HG03520 (cell line): ENCODE data around the gene ACOXL.

Experiments
- ATAC-seq: cut with Tn5 transposase; IDR thresholded peaks from one replicate; pipeline ENCODE4 v1.9.1; 2021; ENCODE audit warnings: mild to moderate bottlenecking, moderate library complexity; ENCODE audit not compliant: unreplicated experiment

The ACOXL gene

DNA sequence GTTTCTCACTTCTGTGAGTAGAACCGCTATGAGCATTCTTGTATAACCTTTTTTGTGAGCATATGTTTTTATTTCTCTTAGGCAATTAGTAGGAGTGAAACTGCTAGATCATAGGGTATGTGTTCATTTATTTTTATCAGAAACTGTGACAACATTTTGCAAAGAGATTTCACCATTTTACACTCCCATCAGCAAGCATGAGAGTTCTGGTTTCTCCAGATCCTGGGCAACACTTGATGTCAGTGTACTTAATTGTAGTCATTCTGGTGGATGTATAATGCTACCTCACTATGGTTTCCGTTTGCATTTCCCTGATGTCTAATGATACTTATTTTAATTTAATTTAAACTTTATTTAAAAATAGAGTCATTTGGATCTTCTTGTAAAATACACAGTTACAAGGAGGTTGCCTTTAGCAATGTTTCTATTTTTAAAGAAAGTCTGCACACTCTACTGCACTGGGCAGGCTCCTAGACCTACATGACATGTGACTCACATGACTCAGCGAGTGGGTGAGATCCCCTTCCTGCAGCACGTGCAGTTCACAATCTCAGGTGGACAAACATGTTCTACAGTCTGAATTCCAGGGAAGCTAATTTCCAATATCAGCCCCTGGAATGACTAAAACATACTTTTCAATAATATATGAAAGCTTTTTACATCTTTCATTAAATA lies 261.3 kb downstream of the ACOXL start:
- ATAC-seq = no peak

DNA sequence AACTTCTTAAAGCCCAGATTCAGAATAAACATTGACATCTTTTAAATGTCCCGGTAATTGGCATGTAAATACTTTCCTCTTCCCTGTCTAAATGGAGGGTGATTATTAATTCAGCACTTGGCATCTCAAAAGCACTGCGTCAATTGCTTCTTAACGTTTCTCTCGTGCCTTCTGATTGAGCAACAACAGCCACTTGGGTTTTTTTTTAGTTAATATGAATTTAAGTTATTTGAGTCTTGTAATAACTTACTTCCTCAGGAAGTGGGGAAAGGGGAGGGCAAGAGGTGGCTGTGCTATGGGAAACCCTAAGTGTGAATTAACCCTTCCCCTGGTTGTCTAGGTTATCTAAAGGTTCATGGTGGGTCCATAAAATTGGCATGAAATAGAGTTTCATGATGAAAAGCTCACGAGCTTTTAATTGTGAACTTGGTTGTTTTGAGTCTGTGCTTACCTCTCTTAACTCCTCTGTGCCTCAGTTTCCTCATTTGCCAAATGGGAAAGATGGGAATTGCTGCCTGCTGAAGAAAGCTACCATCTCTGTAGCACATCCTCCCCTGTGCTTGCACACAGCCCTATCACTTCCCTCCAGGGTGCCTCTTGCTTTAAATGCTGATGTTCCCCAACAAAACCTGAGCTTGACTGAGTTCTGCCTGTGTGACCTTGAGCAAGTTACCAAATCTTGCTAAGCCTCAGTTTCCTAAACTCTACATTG lies 262.0 kb downstream of the ACOXL start:
- ATAC-seq = no peak

DNA sequence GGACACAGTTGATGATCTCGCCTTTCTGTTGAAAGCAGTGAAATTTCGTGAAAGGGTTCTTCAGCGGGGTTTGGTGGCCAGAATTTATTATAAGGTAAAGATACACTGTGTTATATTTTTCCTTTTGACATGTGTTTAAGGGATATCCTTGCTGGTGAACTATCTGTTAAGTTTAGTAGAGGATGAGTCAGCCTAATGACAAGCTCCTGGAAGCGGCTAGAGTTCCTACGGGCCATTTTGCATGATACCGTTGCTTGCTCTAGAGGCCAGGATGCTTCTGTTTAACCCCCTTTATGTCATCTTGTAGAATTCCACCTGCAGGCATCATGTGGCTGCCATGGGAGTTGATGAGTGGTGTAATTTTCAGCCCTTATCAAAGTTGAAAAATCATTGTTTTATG lies 263.5 kb downstream of the ACOXL start:
- ATAC-seq = no peak

DNA sequence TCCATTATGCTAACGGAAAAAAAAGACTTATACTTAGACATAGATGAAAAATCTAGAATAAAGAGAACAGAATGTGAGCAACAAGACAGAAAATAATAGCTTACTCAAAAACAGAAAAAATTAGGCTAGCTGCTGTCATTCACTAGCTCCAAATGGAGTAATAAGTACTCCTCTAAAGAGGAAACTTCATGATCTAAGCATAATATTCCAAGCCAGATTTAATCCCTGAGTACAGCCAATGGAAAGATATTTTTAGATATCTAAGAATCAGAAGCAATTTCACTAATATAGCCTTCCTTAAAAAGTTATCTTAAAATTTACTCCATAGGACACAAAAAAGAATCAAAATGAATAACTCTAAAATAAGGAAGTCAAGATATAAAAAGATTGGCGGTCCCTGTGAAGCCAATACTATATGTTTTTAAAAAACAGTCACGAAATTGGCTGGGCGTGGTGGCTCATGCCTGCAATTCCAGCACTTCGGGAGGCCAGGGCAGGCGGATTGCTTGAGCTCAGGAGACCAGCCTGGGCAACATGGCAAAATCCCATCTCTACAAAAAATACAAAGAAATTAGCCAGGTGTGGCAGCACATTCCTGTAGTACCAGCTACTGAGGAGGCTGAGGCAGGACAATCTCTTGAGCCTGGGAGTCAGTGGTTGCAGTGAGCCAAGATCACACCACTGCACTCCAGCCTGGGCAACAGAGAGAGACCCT lies 265.1 kb downstream of the ACOXL start:
- ATAC-seq = no peak

GRCh38 chr2:110998311-110998710 lies 265.9 kb downstream of the ACOXL start:
- no peak for ATAC-seq

GRCh38 chr2:110999626-111000025 lies 267.3 kb downstream of the ACOXL start:
- ATAC-seq = no peak

- ATAC-seq = no peak
These were observed 272.9 kb downstream of the ACOXL start for GRCh38 chr2:111005307-111005706.

DNA sequence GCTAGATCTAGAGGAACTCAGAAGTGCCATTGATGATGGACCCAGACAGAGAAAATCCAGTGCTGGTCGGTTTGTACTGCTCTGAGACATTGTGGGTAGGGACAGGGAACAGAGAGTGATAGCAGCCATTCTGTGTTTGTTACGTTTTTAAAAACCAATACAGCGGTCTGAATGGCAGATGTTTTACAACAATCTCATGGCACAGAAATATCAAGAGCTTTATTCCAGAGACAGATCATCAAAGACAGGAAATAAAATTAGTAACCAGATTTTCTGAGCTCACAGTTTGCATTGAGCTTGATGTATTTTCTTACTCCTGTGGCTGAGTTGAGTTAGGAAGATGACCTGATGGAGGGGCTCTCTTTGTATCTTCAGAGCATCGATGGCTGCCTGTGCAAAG lies 273.4 kb downstream of the ACOXL start:
- ATAC-seq = no peak

DNA sequence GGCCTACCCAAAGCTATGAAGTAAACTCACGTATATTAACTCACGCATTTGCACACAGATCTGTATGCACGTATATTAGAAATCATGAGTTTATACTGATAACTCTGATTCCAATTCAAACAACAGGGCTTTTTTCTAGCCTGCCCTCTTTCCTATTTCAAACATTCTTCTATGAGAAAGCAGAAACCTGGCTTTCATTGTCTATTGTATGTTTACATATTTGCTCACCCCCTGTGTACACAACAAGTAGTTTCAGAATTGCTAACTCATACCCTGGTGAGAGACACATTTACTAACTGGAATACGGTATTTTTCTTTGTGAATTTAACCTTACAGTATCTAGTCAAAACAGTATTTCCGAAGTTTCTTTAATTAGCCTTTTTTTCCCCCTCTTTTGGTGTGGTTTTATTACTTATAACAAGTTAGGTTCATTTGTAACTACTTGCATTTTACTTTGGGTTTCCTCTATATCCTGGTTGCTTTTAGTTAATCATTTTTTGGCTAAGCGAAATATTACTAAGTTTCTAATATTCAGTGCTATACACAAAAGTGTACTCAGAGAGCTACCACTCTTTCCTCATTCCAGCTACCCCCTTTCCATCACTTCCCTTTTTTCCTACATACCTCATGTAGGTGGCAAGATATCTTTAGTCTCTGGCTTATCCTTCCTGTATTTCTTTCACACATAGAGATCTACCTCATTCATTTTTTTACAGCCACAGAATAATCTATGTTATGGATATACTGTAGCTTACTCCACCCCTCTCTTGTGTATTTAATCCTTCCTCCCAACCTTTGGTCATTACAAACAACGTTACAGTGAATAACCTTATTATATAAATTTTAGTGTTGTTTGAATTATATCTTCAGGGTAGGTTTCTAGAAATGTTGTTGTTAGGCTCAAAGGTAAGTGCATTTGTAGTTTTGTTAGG lies 275.6 kb downstream of the ACOXL start:
- no peak for ATAC-seq

GRCh38 chr2:111011218-111011617 lies 278.8 kb downstream of the ACOXL start:
- ATAC-seq = no peak

DNA sequence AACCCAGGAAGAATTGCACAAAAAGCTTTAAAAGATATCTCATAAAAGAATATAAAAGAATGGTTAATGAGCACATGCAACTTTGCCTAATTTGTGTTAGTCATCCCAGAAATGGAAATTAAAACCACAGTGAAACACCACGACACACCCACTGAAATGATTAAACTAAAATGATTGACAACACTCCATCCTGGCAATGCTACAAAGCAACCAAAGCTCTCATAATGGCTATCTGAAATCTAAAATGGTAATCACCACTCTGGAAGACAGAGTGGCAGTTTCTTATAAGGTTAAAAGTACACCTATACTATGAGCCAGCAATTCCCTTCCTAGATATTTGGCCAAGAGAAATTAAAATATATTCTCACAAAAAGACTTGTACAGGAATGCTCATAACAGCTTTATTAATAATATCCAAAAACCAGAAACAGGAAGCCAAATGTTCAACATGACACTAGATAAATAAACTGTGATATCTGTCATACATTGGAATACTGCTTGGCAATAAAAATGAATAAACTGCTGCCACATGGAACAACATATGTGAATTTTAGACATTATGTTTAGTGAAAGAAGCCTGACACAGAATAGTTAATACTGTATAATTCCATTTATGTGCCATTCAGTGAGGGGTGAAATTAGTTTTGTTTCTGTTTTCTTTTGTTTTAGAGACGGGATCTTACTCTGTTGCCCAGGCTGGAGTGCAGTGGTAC lies 283.1 kb downstream of the ACOXL start:
- ATAC-seq = no peak

- ATAC-seq = no peak
These were observed 284.8 kb downstream of the ACOXL start for GRCh38 chr2:111017034-111017622.

DNA sequence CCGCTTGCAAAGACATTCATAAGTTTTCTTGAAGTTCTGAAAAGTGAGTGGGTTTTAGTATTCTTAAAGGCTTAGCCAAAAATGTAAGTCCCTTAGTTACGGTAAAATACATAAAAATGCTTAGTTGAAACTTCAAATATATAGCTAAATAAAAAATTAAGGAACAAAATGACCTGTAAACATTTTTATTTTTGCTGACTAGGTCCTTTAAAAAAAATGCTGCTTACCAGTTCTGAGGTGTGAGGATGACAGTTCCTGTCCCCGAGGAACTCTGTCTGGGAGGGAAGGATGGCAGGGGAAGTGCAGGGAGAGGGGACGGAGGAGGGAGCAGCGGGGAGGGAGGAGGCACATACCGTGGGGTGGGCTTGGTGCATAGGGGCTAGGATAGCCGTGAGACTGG lies 285.5 kb downstream of the ACOXL start:
- no peak for ATAC-seq

DNA sequence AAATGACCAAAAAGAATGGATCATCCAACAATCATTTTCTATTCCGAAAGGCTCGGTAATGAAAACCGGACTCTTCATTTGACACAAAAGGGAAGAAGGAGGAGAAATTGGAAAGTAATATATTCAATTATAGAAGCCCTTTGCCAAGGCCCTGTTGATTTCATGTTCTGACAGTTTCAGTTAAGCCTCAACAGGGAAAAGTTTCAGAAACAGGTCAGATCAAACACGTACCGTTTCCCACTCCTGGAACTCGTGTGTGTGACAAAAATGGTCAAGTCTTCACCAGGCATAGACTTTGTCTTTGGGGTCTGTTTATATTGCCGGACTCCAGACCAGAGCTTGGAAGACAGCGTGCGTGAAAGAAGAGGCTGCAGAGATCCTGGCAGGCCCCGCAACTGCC lies 287.0 kb downstream of the ACOXL start:
- no peak for ATAC-seq

DNA sequence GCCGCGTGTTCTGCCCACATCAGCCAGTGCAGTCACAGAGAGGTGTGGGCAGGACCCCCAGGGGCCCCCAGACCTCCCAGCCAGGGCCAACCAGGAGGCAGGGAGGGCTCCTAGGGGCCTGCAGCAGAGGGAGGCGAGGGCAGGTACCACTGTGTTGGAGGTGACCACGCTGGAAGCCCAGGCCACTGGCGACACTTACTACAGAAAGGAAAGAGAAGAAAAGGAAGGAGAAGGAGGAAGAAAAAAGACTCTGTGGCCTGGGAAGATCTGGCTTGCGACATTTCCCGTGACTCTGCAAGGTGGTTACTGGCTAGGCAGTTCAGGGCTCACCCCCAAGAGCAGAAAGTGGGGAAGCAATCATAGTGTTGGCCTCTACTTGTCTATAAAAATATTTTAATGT lies 290.3 kb downstream of the ACOXL start:
- no peak for ATAC-seq

GRCh38 chr2:111024496-111024895 lies 292.1 kb downstream of the ACOXL start:
- no peak for ATAC-seq

- no peak for ATAC-seq
These were observed 292.9 kb downstream of the ACOXL start for GRCh38 chr2:111025288-111025687.

DNA sequence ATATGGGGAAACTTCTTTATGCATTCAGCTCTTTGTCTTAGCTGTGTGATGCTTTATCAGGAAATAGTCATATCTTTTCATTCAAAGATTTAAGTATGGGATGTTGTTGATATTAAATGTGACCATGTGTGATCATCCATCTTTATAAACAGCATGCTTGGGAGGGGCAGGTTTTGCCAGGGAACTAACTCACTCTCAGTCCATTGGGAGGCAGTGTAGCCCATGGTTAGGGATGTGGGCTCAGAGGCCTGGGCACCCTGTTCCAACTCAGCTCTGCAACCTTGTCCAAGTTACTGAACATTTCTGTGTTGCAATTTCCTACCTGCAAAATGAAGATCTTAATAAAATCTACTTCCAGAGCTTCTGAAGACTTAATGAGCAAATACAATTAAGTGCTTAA lies 296.3 kb downstream of the ACOXL start:
- no peak for ATAC-seq

DNA sequence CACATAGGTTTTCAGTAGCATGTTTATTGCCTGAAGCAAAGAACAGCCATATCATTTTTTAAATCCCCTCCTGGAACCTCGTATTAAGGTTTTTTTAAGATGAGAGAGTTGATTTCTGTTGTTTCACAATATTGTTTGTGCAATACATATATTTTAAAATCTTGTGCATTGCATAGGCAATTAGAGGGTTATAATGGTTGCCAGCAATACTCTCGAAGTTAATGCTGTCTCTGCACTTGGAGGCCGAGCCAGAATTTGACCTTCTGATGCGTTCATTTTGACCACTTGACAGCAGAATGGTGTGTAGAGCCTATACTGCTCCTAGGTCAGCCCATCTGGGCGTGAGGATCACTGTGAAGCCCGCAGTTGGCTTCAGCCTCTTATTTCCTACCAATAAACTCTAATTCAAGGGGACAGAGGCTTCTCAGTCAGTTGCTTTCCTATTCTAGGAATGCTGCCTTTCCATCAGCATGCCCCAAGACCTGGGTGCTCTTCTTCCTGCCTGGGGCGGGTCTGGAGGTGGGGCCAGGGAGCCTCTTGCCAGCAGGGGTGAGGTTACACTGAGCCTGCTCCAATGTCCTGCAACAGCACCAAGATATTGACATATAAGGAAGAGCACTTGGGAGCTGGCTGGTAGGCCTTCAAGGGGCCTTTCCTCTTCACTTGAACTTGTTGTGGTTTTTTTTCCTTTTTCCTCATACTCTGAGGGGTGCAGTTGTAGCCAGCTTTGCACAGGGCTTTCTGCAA lies 297.0 kb downstream of the ACOXL start:
- no peak for ATAC-seq
